ENCODE results near the gene MRGPRF. TPM values are rescaled to one million over a fixed set of nuclear protein-coding genes. Genes with fewer than 3 reads are reported as not detected.

Gene MRGPRF
- polyA plus RNA-seq, 1 donor from 2014 or later = not detected

GRCh38 chr11:68988491-68988890, 24.6 kb downstream of the MRGPRF start:
- Histone ChIP-seq H3F3A (ENCODE audit: insufficient read depth, low read length, poor library complexity, severe bottlenecking) (no peaks in the 10 kb centered on the region), H3K79me2 (replicated peaks; ENCODE audit: insufficient read depth, low read length) (no peaks in the 10 kb centered on the region), H2AFZ (ENCODE audit: low read depth, low read length) (no peak overlapping the region), H3K27ac (ENCODE audit: low read length) (no peak overlapping the region), H3K9ac (ENCODE audit: low read length) (no peak overlapping the region), H4K20me1 (ENCODE audit: insufficient read depth) (no peaks in the 10 kb centered on the region), H3K9me3 (ENCODE audit: low read length) (no peaks in the 10 kb centered on the region), H3K4me2 (ENCODE audit: low read length) (no peak overlapping the region), H3K4me3 (ENCODE audit: low read length) (no peak overlapping the region), H3K27me3 (ENCODE audit: insufficient read depth, low read depth, low read length) (no peaks in the 10 kb centered on the region), H3K9me2 (ENCODE audit: insufficient read depth, low read length) (no peaks in the 10 kb centered on the region), H3K36me3 (ENCODE audit: insufficient read depth, low read length) (no peaks in the 10 kb centered on the region)
- TF ChIP-seq POLR2AphosphoS5 (IDR thresholded peaks at IDR 0.05) (no peak), REST (IDR thresholded peaks at IDR 0.05; ENCODE audit: borderline replicate concordance) (no peak), CTCF (IDR thresholded peaks at IDR 0.05; ENCODE audit: poor library complexity, severe bottlenecking) (no peak), TAF1 (IDR thresholded peaks at IDR 0.05; ENCODE audit: low read depth) (no peak), EP300 (conservative IDR thresholded peaks at IDR 0.05; ENCODE audit: poor library complexity, severe bottlenecking) (no peak), MXI1 (conservative IDR thresholded peaks at IDR 0.05; ENCODE audit: poor library complexity, severe bottlenecking) (no peak), RAD21 (conservative IDR thresholded peaks at IDR 0.05) (no peak), SMC3 (conservative IDR thresholded peaks at IDR 0.05; ENCODE audit: poor library complexity) (no peak), EZH2 (IDR thresholded peaks at IDR 0.05; ENCODE audit: borderline replicate concordance, insufficient read depth, low read length, poor library complexity, severe bottlenecking) (no peak)

- no peak overlapping the region for H3K9ac ChIP-seq (ENCODE audit: low read length)
- H3F3A ChIP-seq (ENCODE audit: insufficient read depth, low read length, poor library complexity, severe bottlenecking) = no peaks in the 10 kb centered on the region
- no peaks in the 10 kb centered on the region for H3K36me3 ChIP-seq (ENCODE audit: insufficient read depth, low read length)
- no peak overlapping the region for H3K4me2 ChIP-seq (ENCODE audit: low read length)
- no peak overlapping the region for H3K27ac ChIP-seq (ENCODE audit: low read length)
- H2AFZ ChIP-seq (ENCODE audit: low read depth, low read length) = no peak overlapping the region
- H3K9me3 ChIP-seq (ENCODE audit: low read length) = peaks cover 1% of the 10 kb centered on the region
- no peak overlapping the region for H3K4me3 ChIP-seq (ENCODE audit: low read length)
- no peak for TF ChIP-seq MXI1 (conservative IDR thresholded peaks at IDR 0.05; ENCODE audit: poor library complexity, severe bottlenecking)
- TF ChIP-seq SMC3 (conservative IDR thresholded peaks at IDR 0.05; ENCODE audit: poor library complexity) = no peak
- no peak for TF ChIP-seq TAF1 (IDR thresholded peaks at IDR 0.05; ENCODE audit: low read depth)
- TF ChIP-seq CTCF (IDR thresholded peaks at IDR 0.05; ENCODE audit: poor library complexity, severe bottlenecking) = no peak
- no peak for TF ChIP-seq RAD21 (conservative IDR thresholded peaks at IDR 0.05)
- TF ChIP-seq POLR2AphosphoS5 (IDR thresholded peaks at IDR 0.05) = no peak
- no peak for TF ChIP-seq REST (IDR thresholded peaks at IDR 0.05; ENCODE audit: borderline replicate concordance)
- no peak for TF ChIP-seq EP300 (conservative IDR thresholded peaks at IDR 0.05; ENCODE audit: poor library complexity, severe bottlenecking)
- no peak for TF ChIP-seq EZH2 (IDR thresholded peaks at IDR 0.05; ENCODE audit: borderline replicate concordance, insufficient read depth, low read length, poor library complexity, severe bottlenecking)
- H3K79me2 ChIP-seq (replicated peaks; ENCODE audit: insufficient read depth, low read length) = no peaks in the 10 kb centered on the region
- H3K9me2 ChIP-seq (ENCODE audit: insufficient read depth, low read length) = no peaks in the 10 kb centered on the region
- H3K27me3 ChIP-seq (ENCODE audit: insufficient read depth, low read depth, low read length) = no peaks in the 10 kb centered on the region
- H4K20me1 ChIP-seq (ENCODE audit: insufficient read depth) = no peaks in the 10 kb centered on the region
These were observed 25.8 kb downstream of the MRGPRF start for GRCh38 chr11:68987211-68987610.

Measured in neural cell (in vitro differentiated cells).